Fibroblast of lung (primary cell): ENCODE data around the gene GNAT1. TPM values are rescaled to one million over a fixed set of nuclear protein-coding genes. Genes with fewer than 3 reads are reported as not detected.

ENCODE experiments used
- DNase-seq, 2 donors: peaks; one replicate each; pipeline versions ENCODE4 v3.0.0 to v3.0.0-alpha.2; 2010; ENCODE audit warnings: low read depth in 2 of 2
- H2AFZ ChIP-seq: 2 replicates; pipeline ENCODE4 v1.5.1; 2012; ENCODE audit warnings: low read length, control low read depth, inconsistent platforms
- H3K27ac ChIP-seq: 2 replicates; pipeline ENCODE4 v1.5.1; 2011; ENCODE audit warnings: low read length, control low read depth; ENCODE audit not compliant: insufficient read depth
- H3K27me3 ChIP-seq: 2 replicates; pipeline ENCODE4 v1.5.1; 2011; ENCODE audit warnings: mild to moderate bottlenecking, low read length; ENCODE audit not compliant: control insufficient read depth, insufficient read depth
- H3K36me3 ChIP-seq: 2 replicates; pipeline ENCODE4 v1.5.1; 2011; ENCODE audit warnings: low read length; ENCODE audit not compliant: control insufficient read depth, insufficient read depth
- H3K4me1 ChIP-seq: 2 replicates; pipeline ENCODE4 v1.5.1; 2011; ENCODE audit warnings: low read length; ENCODE audit not compliant: control insufficient read depth, insufficient read depth; ENCODE audit errors: extremely low read depth
- H3K4me2 ChIP-seq: 2 replicates; pipeline ENCODE4 v1.5.1; 2011; ENCODE audit warnings: low read length, control low read depth; ENCODE audit not compliant: insufficient read depth; ENCODE audit errors: extremely low read depth
- H3K4me3 ChIP-seq, 4 experiments: fragments of 200-600 bp in 1 of 4; sonication (generic) in 1 of 4; replicated peaks in 1 of 4; 2 replicates each; pipeline ENCODE4 v1.5.1; 2011 to 2016; ENCODE audit warnings: low read length in 4 of 4, low read depth in 3 of 4, mild to moderate bottlenecking in 3 of 4, control low read depth in 2 of 4, inconsistent platforms in 1 of 4, mixed read lengths in 1 of 4; ENCODE audit not compliant: insufficient read depth in 1 of 4; ENCODE audit errors: control extremely low read depth in 1 of 4
- H3K79me2 ChIP-seq: 2 replicates; pipeline ENCODE4 v1.5.1; 2012; ENCODE audit warnings: mild to moderate bottlenecking, low read length, inconsistent platforms; ENCODE audit not compliant: control insufficient read depth, insufficient read depth
- H3K9ac ChIP-seq: 2 replicates; pipeline ENCODE4 v1.5.1; 2011; ENCODE audit warnings: mild to moderate bottlenecking, low read length, control low read depth; ENCODE audit not compliant: insufficient read depth
- H3K9me3 ChIP-seq: 2 replicates; pipeline ENCODE4 v1.5.1; 2012; ENCODE audit warnings: low read depth, low read length; ENCODE audit not compliant: control insufficient read depth, insufficient read depth
- H4K20me1 ChIP-seq: 2 replicates; pipeline ENCODE4 v1.5.1; 2011; ENCODE audit warnings: low read length; ENCODE audit not compliant: control insufficient read depth, insufficient read depth; ENCODE audit errors: extremely low read depth
- EZH2 ChIP-seq: IDR thresholded peaks from 2 replicates; pipeline ENCODE4 v1.5.1; 2012; ENCODE audit warnings: low read length, control low read depth, mild to moderate bottlenecking; ENCODE audit errors: missing control alignments
- polyA plus RNA-seq, 2 donors: library from polyadenylated mRNA; depleted of rRNA in 1 of 2; stranded (reverse) in 1 of 2; unstranded in 1 of 2; fragments of >200 nt; gene quantifications; 2 replicates each; pipeline ENCODE4 v1.2.1, GENCODE V29; 2011 to 2012; ENCODE audit warnings: missing spikeins in 1 of 2
- total RNA-seq: library from RNA; depleted of rRNA; stranded (reverse); fragments of >200 nt; gene quantifications from 2 replicates; pipeline ENCODE4 v1.2.1, GENCODE V29; 2014
- TF ChIP-seq, protein P1 (sequence below), 2 donors: IDR thresholded peaks in 1 of 2; conservative IDR thresholded peaks in 1 of 2; 1 replicate in 1 of 2; 2 replicates in 1 of 2; pipeline ENCODE4 v1.5.1; 2011 to 2012; ENCODE audit warnings: low read length in 2 of 2, control low read depth in 1 of 2, inconsistent platforms in 1 of 2, low read depth in 1 of 2, mild to moderate bottlenecking in 1 of 2

GNAT1 gene
- total and polyA plus RNA-seq, 2 donors (not counting 1 experiment from before 2014, with no cell fraction given) = not detected

DNA sequence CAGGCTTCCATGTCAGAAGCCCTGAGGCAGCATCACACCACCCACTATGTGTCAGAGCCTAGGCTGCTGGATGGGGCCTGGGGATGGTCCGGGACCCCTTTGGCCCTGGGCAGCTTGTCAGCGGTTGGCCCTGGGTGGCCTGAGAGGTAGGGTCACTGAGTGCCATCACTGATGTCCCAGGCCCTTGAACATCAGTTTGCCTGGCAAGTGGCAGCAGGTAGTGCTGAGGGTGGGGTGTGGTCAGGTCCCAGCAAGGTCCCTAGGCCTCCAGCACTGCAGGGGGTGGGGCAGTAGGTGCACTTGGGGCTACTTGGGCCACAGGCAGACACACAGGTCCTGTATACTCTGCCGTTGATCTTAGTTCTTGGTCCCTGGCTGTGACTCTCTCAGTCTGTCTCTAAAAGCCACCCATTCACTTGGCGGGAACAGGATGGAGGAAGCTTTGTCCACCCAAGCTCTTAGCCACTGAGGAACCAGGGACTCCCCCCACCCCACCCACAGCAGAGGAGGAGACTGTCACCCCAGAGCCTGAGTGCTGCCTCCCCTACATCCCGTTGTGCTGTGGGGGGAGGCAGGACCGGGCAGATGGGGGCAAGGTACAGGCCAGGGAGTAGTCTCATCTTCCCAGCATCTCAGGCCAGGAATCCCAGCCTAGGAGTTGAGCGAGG, 50.4 kb downstream of the GNAT1 start:
- Histone ChIP-seq H3K79me2 (peaks cover 96% of the 10 kb centered on the region), H3K9me3 (no peaks in the 10 kb centered on the region), H3K27ac (no peak overlapping the region), H4K20me1 (no peaks in the 10 kb centered on the region), H3K4me3 (no peak overlapping the region), H3K4me2 (no peak overlapping the region), H2AFZ (no peak overlapping the region), H3K4me1 (peaks cover 40% of the 10 kb centered on the region), H3K36me3 (peaks cover 12% of the 10 kb centered on the region), H3K9ac (no peak overlapping the region), H3K27me3 (no peaks in the 10 kb centered on the region)
- no peak for TF ChIP-seq EZH2
- TF ChIP-seq, protein P1, sequence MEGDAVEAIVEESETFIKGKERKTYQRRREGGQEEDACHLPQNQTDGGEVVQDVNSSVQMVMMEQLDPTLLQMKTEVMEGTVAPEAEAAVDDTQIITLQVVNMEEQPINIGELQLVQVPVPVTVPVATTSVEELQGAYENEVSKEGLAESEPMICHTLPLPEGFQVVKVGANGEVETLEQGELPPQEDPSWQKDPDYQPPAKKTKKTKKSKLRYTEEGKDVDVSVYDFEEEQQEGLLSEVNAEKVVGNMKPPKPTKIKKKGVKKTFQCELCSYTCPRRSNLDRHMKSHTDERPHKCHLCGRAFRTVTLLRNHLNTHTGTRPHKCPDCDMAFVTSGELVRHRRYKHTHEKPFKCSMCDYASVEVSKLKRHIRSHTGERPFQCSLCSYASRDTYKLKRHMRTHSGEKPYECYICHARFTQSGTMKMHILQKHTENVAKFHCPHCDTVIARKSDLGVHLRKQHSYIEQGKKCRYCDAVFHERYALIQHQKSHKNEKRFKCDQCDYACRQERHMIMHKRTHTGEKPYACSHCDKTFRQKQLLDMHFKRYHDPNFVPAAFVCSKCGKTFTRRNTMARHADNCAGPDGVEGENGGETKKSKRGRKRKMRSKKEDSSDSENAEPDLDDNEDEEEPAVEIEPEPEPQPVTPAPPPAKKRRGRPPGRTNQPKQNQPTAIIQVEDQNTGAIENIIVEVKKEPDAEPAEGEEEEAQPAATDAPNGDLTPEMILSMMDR (conservative IDR thresholded peaks at IDR 0.05 in 1 of 2, IDR thresholded peaks at IDR 0.05 in 1 of 2; ENCODE audit: low read depth in 1 of 2, low read length in 2 of 2) = no peak
- no peak for DNase-seq

DNA sequence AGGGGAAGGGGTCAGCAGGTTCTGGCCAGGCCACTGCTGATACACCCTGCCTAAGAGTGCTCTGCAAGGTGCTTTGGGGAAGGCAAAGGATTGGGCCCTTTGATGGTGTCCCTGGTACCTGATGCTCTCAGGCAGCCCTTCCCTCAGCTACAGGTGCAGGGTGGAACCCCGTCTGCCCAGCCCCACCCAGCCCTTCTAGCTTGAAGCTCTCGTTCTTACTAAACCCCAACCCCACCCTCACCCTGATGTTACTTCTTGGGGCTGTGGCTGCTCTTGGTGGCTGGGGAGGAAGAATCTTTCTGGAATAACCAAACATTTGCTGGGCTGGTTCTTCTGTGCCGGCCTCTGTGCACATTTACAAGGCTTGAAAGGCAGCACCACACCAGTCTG, 51.0 kb downstream of the GNAT1 start:
- H3K27me3 ChIP-seq = no peaks in the 10 kb centered on the region
- H3K9ac ChIP-seq = no peak overlapping the region
- H3K4me3 ChIP-seq = no peak overlapping the region
- no peaks in the 10 kb centered on the region for H3K9me3 ChIP-seq
- TF ChIP-seq, protein P1 (conservative IDR thresholded peaks at IDR 0.05 in 1 of 2, IDR thresholded peaks at IDR 0.05 in 1 of 2; ENCODE audit: low read depth in 1 of 2, low read length in 2 of 2) = no peak
- TF ChIP-seq EZH2 = no peak
- peaks cover 45% of the 10 kb centered on the region for H3K4me1 ChIP-seq
- H2AFZ ChIP-seq = no peak overlapping the region
- no peaks in the 10 kb centered on the region for H4K20me1 ChIP-seq
- no peak overlapping the region for H3K4me2 ChIP-seq
- peaks cover 96% of the 10 kb centered on the region for H3K79me2 ChIP-seq
- DNase-seq = no peak
- no peak overlapping the region for H3K27ac ChIP-seq
- peaks cover 13% of the 10 kb centered on the region for H3K36me3 ChIP-seq

DNA sequence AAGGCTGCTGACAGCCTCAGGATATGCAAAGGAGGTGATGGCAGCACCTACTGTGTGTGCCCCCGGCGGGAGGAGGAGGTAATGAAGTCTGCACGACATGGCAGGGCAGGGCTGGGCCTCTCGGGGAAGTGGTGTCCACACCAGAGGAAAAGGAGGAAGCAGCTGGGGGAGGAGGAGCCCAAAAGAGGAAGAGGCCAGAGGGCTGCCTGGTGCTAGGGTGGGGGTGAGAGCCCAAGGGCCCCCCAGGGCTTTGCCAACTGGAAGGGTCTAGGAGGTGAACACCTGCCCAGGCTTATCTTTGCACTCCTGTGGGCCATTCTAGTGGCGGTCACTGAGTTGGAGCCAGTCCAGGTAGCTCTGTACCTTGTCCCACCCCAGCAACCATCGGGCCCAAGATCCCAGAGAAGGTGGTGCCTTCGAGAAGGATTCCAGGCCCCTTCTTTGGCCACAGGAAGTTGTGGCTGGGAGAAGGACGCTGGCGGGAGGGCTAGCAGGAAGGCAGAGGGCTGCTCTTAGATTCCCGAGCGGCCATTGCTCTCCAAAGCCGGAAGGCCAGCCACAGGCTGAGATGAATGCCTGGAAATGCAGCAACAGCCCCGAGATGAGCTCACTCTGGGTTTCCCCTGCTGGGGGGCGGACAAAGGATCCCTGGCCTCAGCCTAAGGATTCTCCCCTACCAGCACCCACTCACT, 51.6 kb downstream of the GNAT1 start:
- H3K4me2 ChIP-seq = no peak overlapping the region
- H3K9ac ChIP-seq = peak overlapping the region; percentile 9
- H3K27ac ChIP-seq = peak overlapping the region; percentile 52
- no peaks in the 10 kb centered on the region for H3K27me3 ChIP-seq
- peaks cover 95% of the 10 kb centered on the region for H3K79me2 ChIP-seq
- peak overlapping the region in 1 of 4 experiments; percentile 7 for H3K4me3 ChIP-seq
- no peaks in the 10 kb centered on the region for H4K20me1 ChIP-seq
- DNase-seq = peak in 1 of 2 donors; percentile 76
- H3K9me3 ChIP-seq = no peaks in the 10 kb centered on the region
- H3K36me3 ChIP-seq = peaks cover 14% of the 10 kb centered on the region
- TF ChIP-seq EZH2 = no peak
- H3K4me1 ChIP-seq = peaks cover 51% of the 10 kb centered on the region
- H2AFZ ChIP-seq = no peak overlapping the region
